Measurements from ENCODE around the gene NT5C1B. TPM values are rescaled to one million over a fixed set of nuclear protein-coding genes. Genes with fewer than 3 reads are reported as not detected.

NT5C1B gene
- total RNA-seq, 1 donor, result not detected

- no peak for DNase-seq (ENCODE audit: insufficient read length, low spot score, missing footprints)
- H3K36me3 ChIP-seq (ENCODE audit: insufficient read depth, low read length), result no peaks in the 10 kb centered on the region
- peak overlapping the region; percentile 37 for H3K4me3 ChIP-seq (ENCODE audit: insufficient read depth, low read length)
- H3K79me2 ChIP-seq (ENCODE audit: insufficient read depth, low read length), result no peaks in the 10 kb centered on the region
- H2AFZ ChIP-seq (ENCODE audit: low read length), result peak overlapping the region; percentile 72
- peak overlapping the region; percentile 70 for H3K4me2 ChIP-seq (ENCODE audit: insufficient read depth, low read length)
- no peaks in the 10 kb centered on the region for H3K27me3 ChIP-seq (ENCODE audit: insufficient read depth, low read length)
- no peak for TF ChIP-seq CTCF (IDR thresholded peaks at IDR 0.05; ENCODE audit: extremely low read depth, low read depth, low read length)
- no peaks in the 10 kb centered on the region for H4K20me1 ChIP-seq (ENCODE audit: insufficient read depth, low read length)
- H3K9me3 ChIP-seq (ENCODE audit: low read depth, low read length), result no peaks in the 10 kb centered on the region
- peaks cover 23% of the 10 kb centered on the region for H3K4me1 ChIP-seq (ENCODE audit: insufficient read depth, low read length)
- peak overlapping the region; percentile 77 for H3K27ac ChIP-seq (ENCODE audit: low read depth, low read length)
Observed at GRCh38 chr2:18598848-18599484, 9.6 kb upstream of the NT5C1B start.

GRCh38 chr2:18597618-18598017 is 8.2 kb upstream of the NT5C1B start:
- no peaks in the 10 kb centered on the region for H3K79me2 ChIP-seq (ENCODE audit: insufficient read depth, low read length)
- H3K36me3 ChIP-seq (ENCODE audit: insufficient read depth, low read length), result no peaks in the 10 kb centered on the region
- H3K9me3 ChIP-seq (ENCODE audit: low read depth, low read length), result no peaks in the 10 kb centered on the region
- DNase-seq (ENCODE audit: insufficient read length, low spot score, missing footprints), result no peak
- no peak overlapping the region for H3K27ac ChIP-seq (ENCODE audit: low read depth, low read length)
- no peak overlapping the region for H3K4me3 ChIP-seq (ENCODE audit: insufficient read depth, low read length)
- no peaks in the 10 kb centered on the region for H4K20me1 ChIP-seq (ENCODE audit: insufficient read depth, low read length)
- H2AFZ ChIP-seq (ENCODE audit: low read length), result no peak overlapping the region
- H3K4me1 ChIP-seq (ENCODE audit: insufficient read depth, low read length), result peaks cover 25% of the 10 kb centered on the region
- TF ChIP-seq CTCF (IDR thresholded peaks at IDR 0.05; ENCODE audit: extremely low read depth, low read depth, low read length), result no peak
- H3K4me2 ChIP-seq (ENCODE audit: insufficient read depth, low read length), result no peak overlapping the region
- no peaks in the 10 kb centered on the region for H3K27me3 ChIP-seq (ENCODE audit: insufficient read depth, low read length)

- Histone ChIP-seq H3K9me3 (ENCODE audit: low read depth, low read length) (no peaks in the 10 kb centered on the region), H2AFZ (ENCODE audit: low read length) (no peak overlapping the region), H3K4me3 (ENCODE audit: insufficient read depth, low read length) (no peak overlapping the region), H3K4me2 (ENCODE audit: insufficient read depth, low read length) (no peak overlapping the region), H3K36me3 (ENCODE audit: insufficient read depth, low read length) (no peaks in the 10 kb centered on the region), H3K27me3 (ENCODE audit: insufficient read depth, low read length) (no peaks in the 10 kb centered on the region), H4K20me1 (ENCODE audit: insufficient read depth, low read length) (no peaks in the 10 kb centered on the region), H3K79me2 (ENCODE audit: insufficient read depth, low read length) (no peaks in the 10 kb centered on the region), H3K4me1 (ENCODE audit: insufficient read depth, low read length) (peaks cover 31% of the 10 kb centered on the region), H3K27ac (ENCODE audit: low read depth, low read length) (no peak overlapping the region)
- no peak for DNase-seq (ENCODE audit: insufficient read length, low spot score, missing footprints)
- TF ChIP-seq CTCF (IDR thresholded peaks at IDR 0.05; ENCODE audit: extremely low read depth, low read depth, low read length), result no peak
Observed at GRCh38 chr2:18596993-18597392, 7.6 kb upstream of the NT5C1B start.

DNA sequence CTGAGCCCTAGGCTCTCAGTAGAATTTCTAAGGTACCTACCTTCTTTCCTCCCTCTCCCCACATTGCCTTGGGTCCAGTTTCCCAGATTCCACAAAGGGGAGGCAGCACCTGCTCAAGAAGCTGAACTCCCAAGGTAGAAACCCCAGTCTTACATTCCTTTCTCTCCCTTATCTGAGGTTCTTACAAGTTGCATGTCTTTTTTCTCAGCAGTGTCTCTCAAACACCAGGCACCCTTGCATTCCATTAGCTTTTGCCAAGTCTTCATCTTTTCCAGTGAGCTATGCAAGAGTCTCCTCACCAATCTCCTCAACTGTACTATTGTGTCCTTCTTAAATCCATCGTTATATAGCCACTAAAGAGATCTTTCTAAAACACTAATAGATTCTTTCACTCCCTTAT is 4.1 kb upstream of the NT5C1B start:
- H3K79me2 ChIP-seq (ENCODE audit: insufficient read depth, low read length), result no peaks in the 10 kb centered on the region
- no peaks in the 10 kb centered on the region for H3K36me3 ChIP-seq (ENCODE audit: insufficient read depth, low read length)
- no peak for TF ChIP-seq CTCF (IDR thresholded peaks at IDR 0.05; ENCODE audit: extremely low read depth, low read depth, low read length)
- no peaks in the 10 kb centered on the region for H3K9me3 ChIP-seq (ENCODE audit: low read depth, low read length)
- no peak overlapping the region for H3K4me3 ChIP-seq (ENCODE audit: insufficient read depth, low read length)
- H3K27ac ChIP-seq (ENCODE audit: low read depth, low read length), result no peak overlapping the region
- H3K4me1 ChIP-seq (ENCODE audit: insufficient read depth, low read length), result peaks cover 13% of the 10 kb centered on the region
- DNase-seq (ENCODE audit: insufficient read length, low spot score, missing footprints), result no peak
- no peaks in the 10 kb centered on the region for H4K20me1 ChIP-seq (ENCODE audit: insufficient read depth, low read length)
- H3K27me3 ChIP-seq (ENCODE audit: insufficient read depth, low read length), result no peaks in the 10 kb centered on the region
- H3K4me2 ChIP-seq (ENCODE audit: insufficient read depth, low read length), result no peak overlapping the region
- H2AFZ ChIP-seq (ENCODE audit: low read length), result no peak overlapping the region

Data from osteoblast (primary cell).